GM18867 (cell line): ENCODE measurements around the gene ZNF582.
"Not testable (repeated sequence)": the region's sequence is repeated elsewhere in the genome, so short reads cannot be mapped to it uniquely, and the experiment has no call there.

Experiments
- ATAC-seq: cut with Tn5 transposase; IDR thresholded peaks from one replicate; pipeline ENCODE4 v1.9.1; 2021; ENCODE audit warnings: mild to moderate bottlenecking, moderate library complexity; ENCODE audit not compliant: unreplicated experiment

The ZNF582 gene

GRCh38 chr19:56355517-56355916 is 37.8 kb downstream of the ZNF582 start:
- no peak for ATAC-seq

- ATAC-seq = no peak
Observed at GRCh38 chr19:56351208-56351607, 42.1 kb downstream of the ZNF582 start.

GRCh38 chr19:56350416-56351045 is 42.8 kb downstream of the ZNF582 start:
- ATAC-seq = no peak

GRCh38 chr19:56348289-56348877 is 45.0 kb downstream of the ZNF582 start:
- no peak for ATAC-seq

GRCh38 chr19:56347163-56347778 is 46.1 kb downstream of the ZNF582 start:
- no peak for ATAC-seq

GRCh38 chr19:56341948-56342347 is 51.4 kb downstream of the ZNF582 start:
- no peak for ATAC-seq

GRCh38 chr19:56339031-56339430 is 54.3 kb downstream of the ZNF582 start:
- not testable (repeated sequence) for ATAC-seq

- ATAC-seq = not testable (repeated sequence)
Observed at GRCh38 chr19:56337077-56337476, 56.3 kb downstream of the ZNF582 start.

GRCh38 chr19:56335371-56335770 is 58.0 kb downstream of the ZNF582 start:
- not testable (repeated sequence) for ATAC-seq

GRCh38 chr19:56333506-56333905 is 59.8 kb downstream of the ZNF582 start:
- peak; percentile 50 for ATAC-seq
